Right cardiac atrium (tissue), 5 donors: ENCODE results near the gene B4GALT5. TPM values are rescaled to one million over a fixed set of nuclear protein-coding genes. Genes with fewer than 3 reads are reported as not detected.
"Not testable (repeated sequence)": the region's sequence is repeated elsewhere in the genome, so short reads cannot be mapped to it uniquely, and the experiment has no call there.

Experiments
- ATAC-seq, 2 donors: fragments of 200-7000 bp; cut with Tn5 transposase; one replicate each; pipeline versions ENCODE4 v1.8.0 to v1.9.1; 2020; ENCODE audit warnings: moderate library complexity in 2 of 2, mild to moderate bottlenecking in 1 of 2
- DNase-seq, 3 donors: peaks; one replicate each; pipeline ENCODE4 v3.0.0-alpha.2; 2020
- H3K27ac ChIP-seq: one replicate; pipeline ENCODE4 v1.5.1; 2013; ENCODE audit warnings: mild to moderate bottlenecking, low read length, control low read depth, moderate library complexity
- H3K27me3 ChIP-seq: one replicate; pipeline ENCODE4 v1.6.1; 2013; ENCODE audit not compliant: control insufficient read depth, insufficient read depth
- H3K4me1 ChIP-seq: one replicate; pipeline ENCODE4 v1.6.1; 2013; ENCODE audit warnings: low read length; ENCODE audit not compliant: control insufficient read depth, insufficient read depth
- H3K4me3 ChIP-seq: one replicate; pipeline ENCODE4 v1.5.1; 2013; ENCODE audit warnings: low read length, control low read depth
- H3K9me3 ChIP-seq: one replicate; pipeline ENCODE4 v1.6.1; 2013; ENCODE audit warnings: low read length; ENCODE audit not compliant: control insufficient read depth
- WGBS: extraction: QIAGEN DNeasy Blood & Tissue Kit; methylation state at CpG from one replicate; pipeline ENCODE4 v1.1.7; 2013; 5-methylcytosine and 5-hydroxymethylcytosine counted together
- intact Hi-C, 4 donors: fragments of 100-400 bp; cut with DNase I; formaldehyde crosslinking; loops; one replicate each; pipeline versions ENCODE4 v1.11.0 to v1.14.0; 2022 to 2023
- polyA plus RNA-seq: library from polyadenylated mRNA; stranded (reverse); fragments of 200-250 nt; gene quantifications from one replicate; pipeline ENCODE4 v1.2.3, GENCODE V29; 2013
- total RNA-seq, 4 donors: library from RNA; stranded (reverse); fragmentation: NEBNext Ultra II Directional; extraction: Animal tissue kit (Norgen Biotek cat#: 25700); gene quantifications; one replicate each; pipeline ENCODE4 v1.2.1, GENCODE V29; 2021
- donor health status: healthy with polysubstance abuse.
- donor health status: DM: no; HTN: yes; CAD: no.
- donor health status: DM: no; HTN: no; CAD: no.
- donor health status: DM: no; HTN: yes; CAD: no; lungs with severe emphysema.
- donor health status: DM: yes; HTN: yes; CAD: no.

The B4GALT5 gene
- total and polyA plus RNA-seq, 5 donors = 13.8 to 33.6 (median 23.2) TPM

DNA sequence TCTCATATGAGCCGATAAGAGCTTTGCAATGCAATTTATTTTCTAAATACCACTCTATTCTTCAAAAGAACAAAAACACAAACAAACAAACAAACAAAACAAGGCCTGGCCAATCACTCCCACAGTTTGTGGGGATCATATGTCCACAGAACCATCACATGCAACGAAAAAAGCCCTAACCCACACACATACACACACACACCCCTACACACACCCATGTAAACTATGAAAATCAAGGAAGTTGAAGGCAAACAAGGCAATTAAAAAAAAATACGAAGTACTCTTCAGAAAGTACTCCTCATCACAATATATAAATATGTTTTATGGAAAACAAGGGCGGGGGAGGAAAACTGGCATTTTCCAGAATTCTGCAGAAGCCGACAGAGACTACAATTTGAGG lies 79.6 kb downstream of the B4GALT5 start:
- DNase-seq (no peak), ATAC-seq (no peak)
- no peaks in the 10 kb centered on the region for H3K9me3 ChIP-seq
- no peaks in the 10 kb centered on the region for H3K27me3 ChIP-seq
- intact Hi-C loops = loop anchor here in 1 of 4 donors (10.0 kb wide), 1 partner anchor 191 kb away; no protein-coding TSS in a partner anchor
- WGBS = 95% methylated on average over 5 of the region's 5 CpGs
- no peak overlapping the region for H3K4me3 ChIP-seq
- H3K4me1 ChIP-seq = peaks cover 2% of the 10 kb centered on the region
- H3K27ac ChIP-seq = no peak overlapping the region

DNA sequence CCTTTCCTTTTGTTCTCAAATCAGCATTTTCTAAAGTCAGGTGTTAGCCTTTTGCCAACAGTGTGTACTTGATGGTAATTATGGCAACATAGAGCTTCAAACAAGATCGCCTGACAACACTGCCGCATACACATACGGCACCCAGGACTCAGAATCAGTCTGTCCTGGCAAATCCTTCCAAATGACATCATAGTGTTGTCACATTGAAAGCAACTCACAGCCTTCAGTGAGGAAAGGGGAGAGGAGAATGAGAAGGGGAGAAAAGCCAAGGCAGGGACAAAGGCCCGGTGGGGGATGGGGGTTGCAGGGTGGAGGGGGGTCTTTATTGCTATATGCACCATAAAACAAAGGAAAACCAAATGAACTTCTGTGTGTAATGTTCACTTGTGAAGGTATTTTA lies 80.0 kb downstream of the B4GALT5 start:
- 89% methylated on average over 4 of the region's 4 CpGs for WGBS
- H3K27ac ChIP-seq = no peak overlapping the region
- DNase-seq = no peak
- intact Hi-C loops = loop anchor here in 1 of 4 donors (10.0 kb wide), 1 partner anchor 191 kb away; no protein-coding TSS in a partner anchor
- peaks cover 2% of the 10 kb centered on the region for H3K4me1 ChIP-seq
- no peaks in the 10 kb centered on the region for H3K9me3 ChIP-seq
- H3K27me3 ChIP-seq = no peaks in the 10 kb centered on the region
- H3K4me3 ChIP-seq = no peak overlapping the region
- no peak for ATAC-seq

DNA sequence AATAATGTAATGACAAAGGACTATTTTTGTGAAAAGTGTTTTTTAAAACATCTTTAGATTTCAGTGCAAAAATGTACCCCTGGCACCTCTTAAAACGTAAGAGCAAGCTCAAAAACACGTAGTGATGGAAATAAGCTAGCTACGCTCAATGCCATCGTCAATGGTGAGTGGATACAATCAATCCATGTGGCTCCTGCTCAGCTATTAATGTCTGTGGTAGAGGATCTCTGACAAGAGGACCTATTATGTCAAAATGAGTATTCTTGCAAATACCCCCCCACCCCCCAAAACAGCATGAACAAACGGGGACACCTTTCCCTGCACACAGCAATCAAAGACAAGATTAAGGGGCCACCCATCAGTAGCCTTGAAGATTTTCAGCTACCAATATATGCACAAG lies 80.7 kb downstream of the B4GALT5 start:
- H3K4me1 ChIP-seq = peaks cover 2% of the 10 kb centered on the region
- ATAC-seq = no peak
- H3K27ac ChIP-seq = no peak overlapping the region
- DNase-seq = no peak
- no peaks in the 10 kb centered on the region for H3K27me3 ChIP-seq
- WGBS = 94% methylated on average over 5 of the region's 5 CpGs
- no peaks in the 10 kb centered on the region for H3K9me3 ChIP-seq
- intact Hi-C loops = loop anchor here in 1 of 4 donors (10.0 kb wide), 1 partner anchor 192 kb away; no protein-coding TSS in a partner anchor
- H3K4me3 ChIP-seq = no peak overlapping the region

DNA sequence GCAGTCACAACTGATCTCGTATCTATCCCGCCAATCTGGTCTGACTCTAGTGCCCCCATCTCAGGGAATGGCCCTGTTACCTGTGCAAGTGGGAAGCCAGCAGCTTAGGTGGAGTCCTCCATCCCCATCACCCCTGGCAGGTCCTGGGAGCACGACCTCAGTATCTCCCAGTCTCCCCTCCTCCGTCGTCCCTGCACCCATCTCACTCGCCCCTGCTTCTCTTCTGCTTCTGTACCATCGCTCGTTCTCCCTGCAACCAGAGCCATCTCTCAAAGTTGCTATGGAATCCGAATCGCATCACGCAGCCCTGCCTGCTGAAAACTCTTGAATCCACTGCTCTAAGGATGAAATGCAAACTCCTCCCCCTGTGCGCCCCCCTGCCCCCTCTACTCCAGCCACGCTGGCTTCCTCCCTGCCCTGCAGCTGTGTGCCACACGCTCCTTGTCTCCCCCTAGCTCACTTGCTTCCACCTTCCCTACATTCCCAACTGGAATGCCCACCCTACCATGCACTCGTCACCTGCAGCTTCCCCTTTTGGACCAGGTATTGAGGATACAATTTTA lies 81.7 kb downstream of the B4GALT5 start:
- Histone ChIP-seq H3K27me3 (no peaks in the 10 kb centered on the region), H3K27ac (no peak overlapping the region), H3K9me3 (no peaks in the 10 kb centered on the region), H3K4me3 (no peak overlapping the region), H3K4me1 (peaks cover 2% of the 10 kb centered on the region)
- ATAC-seq = peak in 1 of 2 donors; percentile 10
- no peak for DNase-seq
- intact Hi-C loops = loop anchor here in 1 of 4 donors (10.0 kb wide), 1 partner anchor 193 kb away; no protein-coding TSS in a partner anchor
- WGBS = 88% methylated on average over 15 of the region's 15 CpGs

DNA sequence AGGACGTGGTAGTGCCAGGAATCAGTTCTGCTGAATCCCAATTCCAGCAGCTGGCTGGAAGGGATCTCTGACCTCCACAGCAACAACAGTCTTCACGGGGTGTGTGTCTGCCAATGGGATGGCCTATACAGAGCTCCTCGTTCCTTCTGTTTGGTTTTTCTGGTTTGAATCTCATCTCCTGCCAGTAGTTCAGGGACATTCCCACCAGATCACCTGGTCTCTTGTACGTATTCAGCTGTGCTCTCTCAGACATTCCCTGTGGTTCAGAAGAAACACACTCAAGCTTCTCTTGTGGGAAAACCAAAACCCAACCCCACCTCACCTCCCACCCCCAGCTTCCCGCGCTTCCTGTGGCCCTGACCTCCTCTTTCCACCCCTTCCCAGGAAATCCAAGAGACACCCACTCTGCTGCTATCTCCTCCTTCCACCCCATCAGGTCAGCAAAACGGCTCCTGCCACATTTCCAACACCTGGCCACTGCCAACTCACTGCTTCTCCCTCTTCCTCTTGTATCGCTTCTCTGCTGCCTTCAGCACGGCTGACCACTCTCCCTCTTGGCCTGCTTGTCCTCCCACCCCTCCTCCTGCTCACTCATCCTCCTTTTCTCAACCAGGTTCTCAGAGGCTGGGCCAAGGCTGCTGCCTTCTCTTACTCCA lies 82.5 kb downstream of the B4GALT5 start:
- Histone ChIP-seq H3K27me3 (no peaks in the 10 kb centered on the region), H3K9me3 (no peaks in the 10 kb centered on the region), H3K4me1 (peaks cover 2% of the 10 kb centered on the region), H3K27ac (no peak overlapping the region), H3K4me3 (no peak overlapping the region)
- WGBS = 43% methylated on average over 9 of the region's 9 CpGs
- peak; percentile 35 to 45 for ATAC-seq
- peak in 1 of 3 donors; percentile 56 for DNase-seq
- intact Hi-C loops = loop anchor here in 1 of 4 donors (10.0 kb wide), 1 partner anchor 194 kb away; no protein-coding TSS in a partner anchor

DNA sequence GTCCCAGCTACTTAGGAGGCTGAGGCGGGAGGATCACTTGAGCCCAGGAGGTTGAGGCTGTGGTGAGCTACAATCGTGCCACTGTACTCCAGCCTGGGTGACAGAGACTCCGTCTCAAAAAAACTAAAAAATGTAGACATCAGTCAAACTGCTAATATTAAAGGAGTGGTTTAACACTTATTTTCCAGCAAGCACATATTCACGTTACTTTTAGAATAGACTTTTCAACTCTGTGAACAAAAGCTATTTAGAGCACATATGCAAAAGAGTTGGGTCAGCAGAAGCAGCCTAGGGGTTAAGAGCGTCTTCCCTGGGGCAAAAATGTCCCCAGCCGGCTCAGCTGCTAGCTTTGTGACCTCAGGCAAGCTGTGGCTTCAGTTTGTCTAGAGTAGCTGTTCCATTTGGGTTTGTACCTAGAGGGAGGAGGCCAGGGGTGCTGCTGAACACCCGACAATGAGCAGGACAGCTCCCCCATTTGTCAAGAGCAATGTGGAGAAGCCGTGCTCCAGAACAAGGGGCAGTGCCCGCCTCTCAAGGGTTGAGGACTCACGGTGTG lies 83.2 kb downstream of the B4GALT5 start:
- peak in 1 of 2 donors; percentile 11 for ATAC-seq

DNA sequence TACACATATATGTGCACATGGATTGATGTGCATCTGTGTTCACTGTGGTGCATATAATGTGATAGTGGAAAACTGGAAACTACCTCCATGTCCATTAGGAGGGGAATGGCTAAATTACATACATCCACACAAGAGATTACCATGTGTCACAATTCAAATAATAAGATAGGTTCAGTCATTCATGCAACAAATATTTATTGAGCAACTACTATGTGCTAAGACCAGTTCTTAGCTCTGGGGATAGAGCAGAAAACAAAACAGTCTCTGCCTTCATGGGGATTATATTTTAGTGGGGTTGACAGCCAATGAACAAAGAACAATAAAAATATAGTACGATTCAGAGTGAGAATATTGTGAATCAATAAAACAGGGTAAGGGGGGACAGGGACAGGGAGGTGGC lies 84.1 kb downstream of the B4GALT5 start:
- no peak for ATAC-seq
- Histone ChIP-seq H3K4me1 (peaks cover 2% of the 10 kb centered on the region), H3K9me3 (no peaks in the 10 kb centered on the region), H3K27me3 (no peaks in the 10 kb centered on the region), H3K27ac (no peak overlapping the region), H3K4me3 (no peak overlapping the region)
- no peak for DNase-seq
- intact Hi-C loops = loop anchor here in 1 of 4 donors (10.0 kb wide), 1 partner anchor 195 kb away; no protein-coding TSS in a partner anchor
- 99% methylated on average over 1 of the region's 1 CpG for WGBS

More for the DNA sequence above, 83.2 kb downstream of the B4GALT5 start:
- DNase-seq = no peak
- no peak overlapping the region for H3K27ac ChIP-seq
- H3K4me1 ChIP-seq = peaks cover 2% of the 10 kb centered on the region
- H3K4me3 ChIP-seq = no peak overlapping the region
- intact Hi-C loops = loop anchor here in 1 of 4 donors (10.0 kb wide), 1 partner anchor 194 kb away; no protein-coding TSS in a partner anchor
- 70% methylated on average over 10 of the region's 10 CpGs for WGBS
- H3K9me3 ChIP-seq = no peaks in the 10 kb centered on the region
- H3K27me3 ChIP-seq = no peaks in the 10 kb centered on the region

DNA sequence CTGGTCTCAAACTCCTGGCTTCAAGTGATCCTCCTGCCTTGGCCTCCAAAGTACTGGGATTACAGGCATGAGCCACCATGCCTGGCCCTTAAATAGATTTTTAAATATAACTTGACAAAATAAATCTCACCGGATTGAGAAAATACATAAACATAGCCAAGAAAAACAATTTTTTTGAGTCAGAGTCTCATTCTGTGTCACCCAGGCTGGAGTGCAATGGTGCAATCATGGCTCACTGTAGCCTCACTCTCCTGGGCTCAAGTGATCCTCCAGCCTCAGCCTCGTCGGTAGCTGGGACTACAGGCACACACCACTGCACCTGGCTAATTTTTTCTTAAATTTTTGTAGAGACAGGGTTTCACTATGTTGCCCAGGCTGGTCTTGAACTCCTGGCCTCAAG lies 85.4 kb downstream of the B4GALT5 start:
- H3K27me3 ChIP-seq, DNase-seq, H3K4me3 ChIP-seq, ATAC-seq, H3K27ac ChIP-seq, intact Hi-C loops, H3K4me1 ChIP-seq, H3K9me3 ChIP-seq: not testable (repeated sequence)
- WGBS = 73% methylated on average over 3 of the region's 3 CpGs

DNA sequence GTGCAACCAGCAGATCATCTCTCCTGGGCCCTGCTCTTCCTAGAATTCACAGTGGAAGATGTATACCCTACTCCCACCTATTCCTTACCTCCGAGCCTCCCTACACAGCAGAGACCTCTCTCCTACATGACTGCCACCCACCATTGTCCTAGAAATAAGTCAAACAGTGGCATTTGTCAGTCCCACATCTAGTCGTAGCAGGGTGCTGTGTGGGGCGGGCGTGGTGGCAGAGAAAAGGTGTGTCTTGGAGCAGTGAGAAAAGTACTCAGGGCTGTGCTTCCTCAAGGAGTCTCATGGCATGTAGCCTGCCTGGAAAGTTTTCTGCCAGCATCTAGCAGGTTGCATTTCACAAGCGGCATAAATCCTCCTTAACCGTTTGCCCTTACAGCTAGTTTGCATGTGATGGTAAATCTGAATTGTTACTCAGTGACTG lies 86.3 kb downstream of the B4GALT5 start:
- Histone ChIP-seq H3K27me3 (no peaks in the 10 kb centered on the region), H3K4me3 (no peak overlapping the region), H3K4me1 (no peaks in the 10 kb centered on the region), H3K9me3 (no peaks in the 10 kb centered on the region), H3K27ac (no peak overlapping the region)
- intact Hi-C loops = no loop called here
- ATAC-seq = no peak
- WGBS = 86% methylated on average over 6 of the region's 6 CpGs
- no peak for DNase-seq

DNA sequence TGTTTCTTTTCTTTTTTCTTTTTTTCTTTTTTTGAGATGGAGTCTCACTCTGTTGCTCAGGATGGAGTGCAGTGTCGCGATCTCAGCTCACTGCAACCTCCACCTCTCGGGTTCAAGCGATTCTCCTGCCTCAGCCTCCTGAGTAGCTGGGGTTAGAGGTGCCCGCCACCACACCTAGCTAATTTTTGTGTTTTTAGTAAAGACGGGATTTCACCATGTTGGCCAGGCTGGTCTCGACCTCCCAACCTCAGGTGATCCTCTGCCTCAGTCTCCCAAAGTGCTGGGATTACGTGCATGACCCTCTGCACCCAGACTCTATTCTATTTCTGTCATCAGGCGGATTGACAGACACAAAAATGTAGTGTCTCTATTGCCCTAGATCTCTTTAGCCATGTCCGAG lies 88.7 kb downstream of the B4GALT5 start:
- DNase-seq, H3K27ac ChIP-seq, H3K4me3 ChIP-seq, H3K27me3 ChIP-seq, H3K4me1 ChIP-seq, intact Hi-C loops, ATAC-seq, H3K9me3 ChIP-seq: not testable (repeated sequence)
- WGBS = 93% methylated on average over 10 of the region's 10 CpGs

DNA sequence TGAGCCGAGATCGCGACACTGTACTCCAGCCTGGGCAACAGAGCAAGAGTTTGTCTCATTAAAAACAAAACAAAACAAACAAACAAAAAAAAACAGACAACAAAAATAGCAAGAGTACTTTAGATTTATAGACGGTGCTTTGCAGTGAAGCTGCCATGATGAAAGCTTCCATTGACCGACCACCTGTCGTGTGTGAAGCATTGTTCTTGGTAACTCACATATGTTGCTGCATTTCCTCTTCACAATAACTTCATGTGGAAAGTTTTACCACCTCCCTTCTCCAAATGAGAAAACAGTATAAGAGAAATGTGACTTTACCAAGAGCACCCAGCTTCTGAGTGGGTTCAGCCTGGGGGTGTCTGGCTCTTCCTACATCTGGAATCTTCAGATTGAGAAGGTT lies 89.4 kb downstream of the B4GALT5 start:
- H3K9me3 ChIP-seq = no peaks in the 10 kb centered on the region
- H3K4me1 ChIP-seq = no peaks in the 10 kb centered on the region
- H3K27ac ChIP-seq = no peak overlapping the region
- intact Hi-C loops = no loop called here
- ATAC-seq = no peak
- H3K4me3 ChIP-seq = no peak overlapping the region
- 80% methylated on average over 6 of the region's 6 CpGs for WGBS
- DNase-seq = no peak
- H3K27me3 ChIP-seq = no peaks in the 10 kb centered on the region
